HG02884 (cell line): ENCODE results near the gene ZC3H15.
"Not testable (repeated sequence)": the region's sequence is repeated elsewhere in the genome, so short reads cannot be mapped to it uniquely, and the experiment has no call there.

Source experiments
- ATAC-seq: cut with Tn5 transposase; IDR thresholded peaks from one replicate; pipeline ENCODE4 v1.9.1; 2021; ENCODE audit warnings: mild to moderate bottlenecking, moderate library complexity; ENCODE audit not compliant: unreplicated experiment

Gene ZC3H15

GRCh38 chr2:186493564-186494085, 7.6 kb downstream of the ZC3H15 start:
- no peak for ATAC-seq

DNA sequence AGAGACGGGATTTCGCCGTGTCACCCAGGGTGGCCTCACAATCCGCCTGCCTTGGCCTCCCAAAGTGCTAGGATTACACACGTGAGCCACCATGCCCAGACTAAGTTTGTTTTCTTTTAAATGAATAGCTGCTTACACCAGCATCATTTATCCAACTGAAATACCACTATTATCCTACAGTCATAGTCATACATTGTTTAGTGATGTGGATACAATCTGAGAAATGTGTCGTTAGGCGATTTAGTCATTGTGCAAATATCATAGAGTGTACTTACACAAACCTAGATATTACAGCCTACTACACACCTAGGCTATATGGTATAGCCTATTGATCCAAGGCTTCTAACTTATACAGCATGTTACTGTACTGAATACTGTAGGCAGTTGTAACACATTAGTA, 10.3 kb downstream of the ZC3H15 start:
- no peak for ATAC-seq

DNA sequence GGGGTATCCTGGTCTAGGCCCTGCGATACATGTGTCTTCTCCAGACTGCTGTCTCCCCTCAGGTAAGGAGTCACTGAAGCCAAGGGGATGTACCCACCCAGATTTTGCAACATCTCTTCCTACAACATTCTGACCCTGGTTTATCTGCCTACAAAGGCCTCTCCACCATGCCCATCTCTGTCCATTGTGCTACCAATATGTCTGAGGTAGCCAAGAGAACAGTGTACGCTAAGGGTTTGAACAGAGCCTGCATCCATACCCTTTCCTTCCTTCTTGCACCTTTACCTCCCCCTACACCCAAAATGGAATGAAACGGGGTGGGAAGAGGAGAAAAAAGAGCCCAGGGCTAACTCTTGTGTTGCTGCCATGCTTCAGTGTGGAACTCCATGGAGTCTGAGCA, 11.9 kb downstream of the ZC3H15 start:
- no peak for ATAC-seq

- no peak for ATAC-seq
These were observed 12.8 kb downstream of the ZC3H15 start for GRCh38 chr2:186498834-186499233.

DNA sequence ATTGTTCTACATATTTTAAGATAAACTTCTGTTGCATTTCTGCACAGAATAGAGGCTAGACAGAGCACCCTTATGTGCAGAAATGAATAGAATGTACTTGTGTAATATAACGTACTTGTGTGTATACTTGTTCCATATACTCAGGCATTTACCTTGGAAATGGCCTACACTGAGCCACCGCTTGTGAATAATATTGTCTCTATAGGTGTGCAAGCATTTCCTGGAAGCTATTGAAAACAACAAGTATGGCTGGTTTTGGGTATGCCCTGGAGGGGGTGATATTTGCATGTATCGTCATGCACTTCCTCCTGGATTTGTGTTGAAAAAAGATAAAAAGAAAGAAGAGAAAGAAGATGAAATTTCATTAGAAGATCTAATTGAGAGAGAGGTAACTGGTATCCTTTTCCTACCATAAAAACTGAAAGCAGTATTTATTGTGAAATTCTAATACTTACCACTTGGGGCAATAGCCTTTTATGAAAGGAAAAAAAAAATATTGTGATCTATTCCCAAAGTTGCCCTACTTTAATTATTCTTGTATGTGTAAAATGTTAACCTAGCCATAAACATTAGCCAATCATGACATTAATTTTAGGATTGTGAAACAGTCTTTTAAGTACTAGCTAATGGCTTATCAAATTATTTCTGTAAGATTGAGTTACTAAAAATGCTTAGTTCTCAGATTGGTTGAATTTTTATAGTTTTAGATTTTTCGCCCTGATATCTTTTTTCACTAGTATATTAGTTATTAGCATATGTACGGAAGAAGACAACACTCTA, 18.0 kb downstream of the ZC3H15 start:
- ATAC-seq: peak; percentile 66

DNA sequence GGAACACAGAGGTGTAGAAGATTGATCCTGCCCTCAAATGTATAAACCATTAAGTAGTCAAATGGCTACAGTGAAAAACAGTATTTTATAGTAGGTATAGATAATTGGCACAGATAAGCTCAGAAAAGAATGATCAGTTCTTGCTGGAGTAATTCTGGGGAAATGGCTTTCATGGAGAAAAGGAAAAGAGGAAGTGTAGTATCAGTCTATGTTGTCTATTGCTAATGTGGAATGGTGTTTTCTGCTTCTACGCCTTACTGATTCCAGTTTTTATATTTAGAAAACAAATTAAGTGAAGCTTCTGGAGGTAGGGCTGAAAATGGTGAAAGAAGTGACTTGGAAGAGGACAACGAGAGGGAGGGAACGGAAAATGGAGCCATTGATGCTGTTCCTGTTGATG, 22.2 kb downstream of the ZC3H15 start:
- no peak for ATAC-seq

GRCh38 chr2:186515376-186515775, 29.3 kb downstream of the ZC3H15 start:
- ATAC-seq: no peak

DNA sequence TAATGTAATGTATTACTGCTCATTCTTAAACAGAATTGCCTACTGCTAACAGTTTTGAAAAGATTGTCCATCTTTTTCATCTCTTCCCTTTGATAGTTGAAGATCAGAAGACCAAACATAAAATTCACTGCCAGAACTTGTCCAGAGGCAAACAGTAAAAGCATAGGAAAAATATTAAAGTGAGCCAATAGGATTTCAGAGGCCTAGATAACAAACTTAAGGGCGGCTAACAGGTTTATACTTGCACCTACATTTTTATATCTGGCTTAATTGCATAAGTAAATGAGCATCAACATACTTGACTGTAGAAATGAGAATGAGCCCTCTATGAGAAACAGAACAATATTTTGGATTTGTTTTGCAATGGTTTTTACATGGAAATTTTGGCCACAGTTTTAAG, 30.3 kb downstream of the ZC3H15 start:
- ATAC-seq: no peak

DNA sequence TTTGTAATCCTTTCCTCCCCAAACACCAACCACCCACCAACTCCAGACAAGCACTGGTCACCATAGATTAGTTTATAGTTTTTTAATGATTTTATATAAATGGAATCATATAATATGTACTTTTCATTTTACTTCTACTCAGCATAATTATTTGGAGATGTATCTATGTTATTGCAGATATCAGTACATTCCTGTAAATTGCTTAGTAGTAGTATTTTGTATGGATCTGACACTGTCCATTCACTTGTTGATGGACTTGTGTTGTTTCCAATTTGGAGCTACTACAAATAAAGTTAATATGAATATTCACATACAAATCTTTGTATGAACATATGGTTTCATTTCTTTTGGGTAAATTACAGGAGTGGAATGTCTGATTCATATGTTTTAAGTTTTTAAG, 31.0 kb downstream of the ZC3H15 start:
- ATAC-seq: no peak

DNA sequence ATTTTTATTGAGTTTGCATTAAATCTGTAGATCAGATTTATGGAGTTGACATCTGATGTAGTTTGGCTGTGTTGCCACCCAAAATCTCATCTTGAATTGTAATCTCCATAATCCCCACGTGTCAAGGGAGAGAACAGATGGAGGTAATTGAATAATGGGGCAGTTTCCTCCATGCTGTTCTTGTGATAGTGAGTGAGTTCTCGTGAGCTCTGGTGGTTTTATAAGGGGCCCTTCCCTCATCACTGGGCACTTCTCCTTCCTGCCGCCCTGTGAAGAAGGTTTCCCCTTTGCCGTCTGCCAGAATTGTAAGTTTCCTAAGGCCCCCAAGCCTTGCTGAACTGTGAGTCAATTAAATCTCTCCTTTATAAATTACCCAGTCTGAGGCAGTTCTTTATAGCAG, 32.2 kb downstream of the ZC3H15 start:
- no peak for ATAC-seq

- ATAC-seq: no peak
These were observed 32.9 kb downstream of the ZC3H15 start for GRCh38 chr2:186518945-186519344.

GRCh38 chr2:186521570-186522153, 35.6 kb downstream of the ZC3H15 start:
- not testable (repeated sequence) for ATAC-seq

GRCh38 chr2:186522450-186522849, 36.4 kb downstream of the ZC3H15 start:
- no peak for ATAC-seq

DNA sequence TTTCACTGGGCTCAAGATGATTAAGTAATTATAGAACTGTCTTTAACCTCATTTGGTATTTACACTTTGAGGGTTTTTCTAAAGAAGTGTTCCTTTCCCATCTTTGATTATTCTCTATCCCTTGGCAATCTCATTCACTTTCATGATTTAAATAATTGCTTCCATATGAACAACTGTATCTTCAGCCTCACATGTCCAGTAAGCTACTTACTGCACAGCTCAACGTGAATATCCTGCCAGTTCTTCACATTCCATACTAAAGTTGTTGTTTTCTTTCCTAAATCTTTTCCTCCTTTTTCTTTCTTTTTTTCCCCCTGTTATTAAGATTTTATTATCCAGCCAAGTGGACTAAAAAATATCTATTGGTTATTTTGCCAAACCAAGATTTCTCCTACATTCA, 37.7 kb downstream of the ZC3H15 start:
- ATAC-seq: no peak

- no peak for ATAC-seq
These were observed 40.2 kb downstream of the ZC3H15 start for GRCh38 chr2:186526281-186526680.

DNA sequence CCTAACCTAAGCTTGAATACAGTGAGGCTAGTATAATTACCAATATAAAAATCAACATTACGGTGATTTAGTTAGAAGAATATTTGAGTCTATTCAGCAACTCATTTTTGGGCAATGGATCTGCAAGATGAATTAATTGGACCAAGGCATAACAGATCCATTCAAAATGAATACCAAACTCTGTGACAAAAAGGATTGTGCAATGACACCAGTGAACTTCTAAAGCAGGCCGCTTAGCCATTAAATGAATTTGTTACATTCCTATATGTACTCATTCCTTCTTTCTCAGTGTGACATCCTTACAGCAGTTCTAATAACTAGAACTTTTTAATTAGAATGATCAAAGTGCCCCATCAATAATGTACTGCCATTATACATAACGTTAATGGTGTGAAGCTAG, 44.3 kb downstream of the ZC3H15 start:
- ATAC-seq: no peak

DNA sequence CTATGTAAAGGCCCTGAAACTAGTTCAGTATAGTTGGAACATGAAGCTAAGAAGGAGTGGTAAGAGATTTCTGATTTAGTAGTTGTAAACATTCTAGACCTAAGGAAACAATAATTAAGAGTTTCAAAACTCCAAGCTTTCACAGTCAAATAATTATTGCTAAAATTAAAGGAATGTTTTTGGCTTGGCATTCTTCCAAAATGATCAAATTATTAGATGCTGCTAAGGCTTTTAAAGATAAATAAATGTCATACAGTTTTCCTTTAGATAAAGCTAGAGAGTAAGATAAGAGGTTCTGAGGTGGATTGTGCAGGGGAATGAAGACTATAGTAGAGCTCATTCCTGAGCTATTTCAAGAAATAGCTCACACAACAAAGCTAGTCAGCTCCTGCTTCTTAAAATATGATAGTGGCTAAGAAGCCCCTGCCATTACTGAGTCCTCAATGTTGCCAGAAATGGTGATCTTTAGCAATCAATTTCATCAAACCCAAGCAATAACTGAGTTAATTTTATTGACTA, 45.3 kb downstream of the ZC3H15 start:
- no peak for ATAC-seq

DNA sequence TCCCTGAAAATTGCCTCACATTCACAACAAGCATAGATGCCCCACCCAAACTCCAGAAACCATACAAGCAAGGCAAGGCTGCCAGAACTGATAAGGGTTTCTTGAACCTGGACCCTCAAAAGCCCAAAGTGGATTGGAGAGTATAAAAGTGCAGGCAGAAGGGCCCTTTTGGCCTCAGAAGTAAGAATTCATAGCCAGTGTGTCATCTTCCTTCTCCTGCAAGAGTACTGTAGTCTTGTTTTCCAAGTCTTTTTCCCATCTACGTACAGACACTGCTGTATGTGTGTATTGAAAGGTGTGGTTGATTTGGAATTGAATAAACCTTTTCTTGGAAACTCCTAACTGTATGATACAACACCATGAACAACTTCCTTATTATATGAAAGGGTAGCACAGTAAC, 46.8 kb downstream of the ZC3H15 start:
- ATAC-seq: no peak

- ATAC-seq: no peak
These were observed 47.7 kb downstream of the ZC3H15 start for GRCh38 chr2:186533717-186534116.

- no peak for ATAC-seq
These were observed 48.3 kb downstream of the ZC3H15 start for GRCh38 chr2:186534406-186534805.

DNA sequence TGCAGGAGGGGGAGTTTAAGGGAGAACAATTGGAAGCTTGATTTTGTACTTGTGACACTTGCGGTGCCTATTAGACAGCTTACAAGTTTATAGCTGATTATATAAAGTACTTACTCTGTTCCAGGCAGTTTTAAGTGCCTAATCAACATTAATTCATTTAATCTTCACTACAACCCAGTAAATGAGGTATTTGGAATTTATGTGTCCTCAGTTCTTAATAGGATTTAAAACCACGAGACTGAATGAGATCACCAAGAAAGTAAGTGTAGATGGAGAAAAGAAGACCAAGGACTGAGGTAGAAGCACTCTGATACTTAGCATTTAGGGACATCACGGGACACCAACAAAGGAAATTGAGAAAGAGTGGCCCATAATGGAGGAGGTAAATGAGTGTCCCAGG, 49.8 kb downstream of the ZC3H15 start:
- ATAC-seq: no peak

- ATAC-seq: no peak
These were observed 51.0 kb downstream of the ZC3H15 start for GRCh38 chr2:186537019-186537418.
